Thyroid gland (tissue), 4 donors: ENCODE data around the gene FLRT3.

ENCODE experiments used
- CTCF ChIP-seq, 6 experiments: fragments of 200-600 bp in 3 of 6; fragments of 450-650 bp in 3 of 6; sonication (generic) in 3 of 6; IDR thresholded peaks; one replicate each; pipeline ENCODE4 v1.5.1; 2016 to 2019; ENCODE audit warnings: antibody characterized with exemption in 6 of 6, mild to moderate bottlenecking in 2 of 6, inconsistent platforms in 1 of 6, moderate library complexity in 1 of 6
- POLR2A ChIP-seq, 2 donors: fragments of 450-650 bp; IDR thresholded peaks; one replicate each; pipeline ENCODE4 v1.6.1; 2017; ENCODE audit warnings: antibody characterized with exemption in 2 of 2, mild to moderate bottlenecking in 2 of 2, moderate library complexity in 1 of 2

GRCh38 chr20:14310977-14311627 lies 26.3 kb downstream of the FLRT3 start:
- TF ChIP-seq CTCF (IDR thresholded peaks at IDR 0.05) (no peak), POLR2A (IDR thresholded peaks at IDR 0.05) (no peak)
